HTERT RPE-1 (cell line): ENCODE measurements around the gene SYCN.
"Not testable (repeated sequence)": the region's sequence is repeated elsewhere in the genome, so short reads cannot be mapped to it uniquely, and the experiment has no call there.

Experiments
- in situ Hi-C: fragments of 300-500 bp; cut with MboI; formaldehyde crosslinking; loops from 4 replicates; pipeline ENCODE4 v1.14.3; 2020; ENCODE audit warnings: low sequenced_read_pairs

SYCN gene

DNA sequence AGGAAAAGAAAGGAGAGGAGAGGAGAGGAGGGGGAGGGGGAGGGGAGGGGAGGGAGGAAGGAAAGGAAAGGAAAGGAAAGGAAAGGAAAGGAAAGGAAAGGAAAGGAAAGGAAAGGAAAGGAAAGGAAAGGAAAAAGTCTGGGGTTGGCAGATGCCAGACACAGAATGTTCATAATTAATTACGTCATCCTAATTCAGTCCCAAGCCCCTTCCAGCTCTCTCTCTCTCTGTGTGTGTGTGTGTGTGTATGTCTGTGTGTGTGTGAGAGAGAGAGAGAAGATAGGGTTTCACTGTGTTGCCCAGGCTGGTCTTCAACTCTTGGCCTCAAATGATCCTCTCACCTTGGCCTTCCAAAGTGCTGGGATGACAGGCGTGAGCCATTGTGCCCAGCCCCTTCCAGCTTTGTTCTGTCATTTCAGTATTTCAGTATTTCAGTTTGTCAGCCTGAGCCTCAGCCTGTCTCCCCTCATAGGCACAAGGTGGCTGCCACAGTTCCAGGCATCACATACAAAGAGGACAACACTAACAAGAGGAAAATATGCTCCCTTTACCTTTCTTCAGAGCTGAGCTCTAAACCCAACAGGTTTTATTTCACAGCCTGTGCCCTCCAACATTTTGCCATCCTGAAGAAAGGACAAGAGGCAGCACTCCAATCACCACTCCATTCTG lies 26.2 kb upstream of the SYCN start:
- in situ Hi-C loops: no loop called here

DNA sequence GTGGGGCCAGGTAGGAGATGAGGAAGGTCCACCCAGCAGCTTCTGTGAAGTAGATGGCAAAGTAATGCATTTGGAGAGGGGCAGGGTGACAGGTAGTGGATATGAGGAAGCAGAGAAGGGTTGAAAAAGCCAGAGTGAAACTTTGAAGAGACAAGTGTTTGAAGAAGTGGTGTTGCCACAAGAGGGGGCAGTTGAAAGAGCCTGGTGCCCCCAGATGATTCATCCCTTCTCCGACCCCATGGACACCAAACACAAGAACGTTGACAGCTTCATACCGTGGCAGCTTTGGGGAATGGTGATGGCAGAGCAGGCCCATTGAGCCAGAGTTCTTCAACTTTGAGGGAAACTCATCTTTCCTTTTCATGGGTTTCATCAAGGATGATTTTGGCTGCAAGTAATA lies 20.8 kb upstream of the SYCN start:
- in situ Hi-C loops: no loop called here

GRCh38 chr19:39223703-39224279 lies 19.7 kb upstream of the SYCN start:
- in situ Hi-C loops: no loop called here

- in situ Hi-C loops: not testable (repeated sequence)
These were observed 15.0 kb upstream of the SYCN start for GRCh38 chr19:39219108-39219507.

DNA sequence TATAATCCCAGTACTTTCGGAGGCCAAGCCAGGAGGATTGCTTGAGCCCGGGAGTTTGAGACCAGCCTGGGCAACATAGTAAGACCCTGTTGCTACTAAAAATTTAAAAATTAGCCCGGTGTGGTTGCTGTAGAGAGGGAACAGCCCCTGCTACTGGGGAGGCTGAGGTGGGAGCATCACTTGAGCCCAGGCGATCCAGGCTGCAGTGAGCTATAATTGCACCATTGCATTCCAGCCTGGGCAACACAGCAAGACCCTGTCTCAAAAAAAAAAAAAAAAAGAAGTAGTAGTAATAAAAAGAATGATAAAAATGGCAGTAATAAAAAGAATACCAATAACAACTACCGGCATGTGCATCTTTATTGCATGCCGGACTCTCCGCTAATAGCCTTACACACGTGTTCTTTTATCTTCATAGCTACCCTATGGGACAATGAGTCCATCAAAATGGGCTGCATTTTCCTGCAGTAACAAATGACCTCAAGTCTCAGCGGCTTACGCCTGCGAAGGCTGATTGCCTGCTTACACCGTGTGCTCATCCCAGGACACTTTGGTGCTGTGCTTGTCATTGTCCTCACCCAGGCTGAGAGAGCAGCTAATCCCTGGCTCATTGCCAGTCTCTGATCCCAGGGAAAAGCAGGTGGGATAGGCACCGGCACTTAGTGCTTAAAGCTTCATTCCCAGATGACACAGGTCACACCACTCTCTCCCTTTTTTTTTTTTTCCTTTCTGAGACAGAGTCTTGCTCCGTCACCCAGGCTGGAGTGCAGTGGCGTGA lies 14.4 kb upstream of the SYCN start:
- in situ Hi-C loops: no loop called here

GRCh38 chr19:39217094-39217493 lies 13.0 kb upstream of the SYCN start:
- in situ Hi-C loops: no loop called here

GRCh38 chr19:39215323-39215722 lies 11.3 kb upstream of the SYCN start:
- in situ Hi-C loops: not testable (repeated sequence)

- in situ Hi-C loops: no loop called here
These were observed 8.3 kb upstream of the SYCN start for GRCh38 chr19:39212375-39212742.

GRCh38 chr19:39211731-39212374 lies 7.8 kb upstream of the SYCN start:
- in situ Hi-C loops: no loop called here

DNA sequence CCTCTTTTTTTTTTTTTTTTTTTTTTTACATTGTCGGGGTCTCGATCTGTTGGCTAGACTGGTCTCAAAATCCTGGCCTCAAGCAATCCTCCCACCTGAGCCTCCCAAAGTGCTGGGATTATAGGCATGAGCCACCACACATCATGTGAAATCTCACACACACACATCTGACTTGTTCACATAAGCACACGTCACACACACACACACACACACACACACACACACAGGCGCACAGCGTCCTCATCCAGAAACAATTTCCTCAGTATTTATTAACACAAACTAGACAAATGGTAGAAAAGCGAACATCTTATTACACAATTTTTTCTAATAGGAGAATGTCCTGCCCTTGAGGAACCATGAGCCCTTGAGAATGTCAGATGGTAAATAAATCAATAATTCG lies 5.1 kb upstream of the SYCN start:
- in situ Hi-C loops: no loop called here

DNA sequence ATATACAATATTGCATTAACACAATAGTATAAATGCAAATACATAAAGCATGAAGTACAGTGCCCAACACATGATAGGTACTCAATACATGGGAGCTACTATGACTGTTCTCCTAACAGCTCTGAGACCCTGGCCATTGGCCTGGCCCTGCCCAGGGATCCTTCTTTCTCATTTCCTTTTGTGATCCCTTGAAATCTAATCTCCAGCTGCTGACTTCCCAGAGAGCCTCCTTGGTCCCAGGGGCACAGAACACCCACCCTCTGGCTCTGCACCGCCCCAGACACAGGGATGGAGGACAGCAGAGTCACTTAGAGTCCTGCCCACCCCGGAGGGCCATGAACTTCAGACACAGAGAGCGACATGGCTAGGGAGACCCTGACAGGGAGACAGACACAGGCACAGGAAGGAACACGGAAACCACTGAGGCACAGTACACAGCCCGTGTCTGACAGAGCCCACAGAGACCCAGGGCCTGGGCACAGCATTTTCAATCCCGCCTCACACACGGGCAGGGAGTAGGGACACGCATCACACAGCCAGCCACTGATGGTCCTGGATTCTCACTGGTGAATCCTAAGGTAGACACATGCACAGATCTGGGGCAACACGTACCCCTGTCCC lies 4.2 kb upstream of the SYCN start:
- in situ Hi-C loops: no loop called here

DNA sequence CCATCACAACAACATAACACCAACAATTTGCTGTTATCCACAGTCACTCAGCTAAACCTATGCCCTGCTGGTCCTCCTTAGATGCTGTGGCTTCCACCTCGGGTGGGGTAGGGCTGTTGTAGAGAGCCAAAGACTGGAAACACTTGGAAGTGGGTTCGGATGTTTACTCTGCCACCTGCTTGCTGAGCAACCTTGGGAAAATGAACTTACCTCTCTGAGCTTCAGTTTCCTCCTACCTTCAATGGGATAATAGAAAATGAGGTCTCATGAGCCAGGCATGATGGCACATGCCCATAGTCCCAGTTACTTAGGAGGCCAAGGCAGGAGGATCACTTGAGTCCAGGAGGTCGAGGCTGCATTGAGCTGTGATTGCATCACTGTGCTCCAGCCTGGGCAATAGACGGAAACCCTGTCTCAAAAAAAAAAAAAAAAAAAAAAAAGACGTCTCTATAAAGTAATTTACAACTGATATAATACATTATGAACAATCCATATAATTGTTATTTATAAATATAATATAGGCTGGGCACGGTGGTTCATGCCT lies 3.3 kb upstream of the SYCN start:
- in situ Hi-C loops: no loop called here

DNA sequence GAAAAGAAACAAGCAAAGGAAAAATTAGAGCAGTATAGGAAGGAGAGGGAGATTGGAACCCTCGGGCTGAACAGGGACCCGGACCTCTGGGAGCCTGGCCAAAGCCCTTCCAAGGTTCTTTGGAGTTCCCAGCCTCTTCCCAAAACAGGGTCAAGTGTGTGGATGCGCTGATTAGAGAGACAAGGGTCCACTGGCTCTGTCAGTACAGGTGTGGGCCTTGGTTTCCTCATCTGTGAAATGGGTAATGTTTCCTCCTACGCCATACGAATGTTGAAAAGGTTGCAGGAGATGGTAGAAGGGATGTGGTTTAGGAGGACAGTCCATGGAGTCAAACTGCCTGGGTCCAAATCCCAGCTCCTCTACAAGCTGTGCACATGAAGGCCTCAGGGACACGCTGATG lies 2.1 kb upstream of the SYCN start:
- in situ Hi-C loops: no loop called here

DNA sequence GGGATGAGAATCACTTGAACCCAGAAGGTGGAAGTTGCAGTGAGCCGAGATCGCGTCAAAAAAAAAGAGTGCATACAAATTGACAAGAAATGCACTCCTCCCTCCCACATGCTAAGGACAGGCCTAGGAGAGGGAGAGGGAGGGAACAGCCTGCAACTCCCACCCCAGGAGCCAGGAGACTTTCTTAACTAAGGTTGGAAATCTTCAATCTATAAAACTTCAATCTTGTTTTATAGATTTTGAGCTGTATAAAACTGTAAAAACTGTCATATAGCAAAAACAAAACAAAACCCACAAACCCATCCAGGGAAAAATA lies 1.3 kb upstream of the SYCN start:
- in situ Hi-C loops: no loop called here

DNA sequence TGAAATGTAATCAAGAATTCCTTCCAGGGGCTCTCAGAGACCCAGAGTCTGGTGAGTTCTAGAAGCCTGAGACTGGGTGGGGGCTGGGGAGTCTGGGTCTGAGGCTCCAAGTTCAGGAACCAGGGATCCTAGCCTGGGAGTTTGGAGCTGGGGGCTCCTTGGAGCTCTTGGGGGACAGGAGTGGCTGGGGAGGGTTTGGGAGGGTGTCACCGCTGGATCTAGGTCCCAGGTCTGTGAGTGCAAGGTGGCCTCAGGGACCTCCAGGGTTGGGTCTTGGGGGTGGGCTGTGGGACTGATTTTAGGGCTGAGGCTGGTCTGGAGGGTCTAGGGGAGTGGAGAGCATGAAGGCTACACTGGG lies 1.1 kb downstream of the SYCN start:
- in situ Hi-C loops: no loop called here

GRCh38 chr19:39200803-39201115 lies 3.3 kb downstream of the SYCN start:
- in situ Hi-C loops: no loop called here

GRCh38 chr19:39200066-39200802 lies 3.8 kb downstream of the SYCN start:
- in situ Hi-C loops: no loop called here

GRCh38 chr19:39199025-39199424 lies 5.0 kb downstream of the SYCN start:
- in situ Hi-C loops: no loop called here

GRCh38 chr19:39197808-39198207 lies 6.3 kb downstream of the SYCN start:
- in situ Hi-C loops: no loop called here

- in situ Hi-C loops: no loop called here
These were observed 7.1 kb downstream of the SYCN start, which contains the start of gene NCCRP1 for GRCh38 chr19:39196860-39197562. Gene NCCRP1 (plus strand): TSS chr19:39196964. CDS start chr19:39196983, 19 bp downstream.
